ENCODE results near the gene MYL9. TPM values are rescaled to one million over a fixed set of nuclear protein-coding genes. Genes with fewer than 3 reads are reported as not detected.

Gene MYL9
- total RNA-seq, result 2.0 and 5.7 TPM in 2 replicates

GRCh38 chr20:36541227-36541767 lies at the start of gene MYL9:
Gene MYL9 (plus strand): TSS chr20:36541519. CDS start chr20:36544885, 3,366 bp downstream.

GRCh38 chr20:36573103-36573797 lies 31.9 kb downstream of the MYL9 start, which contains the start of gene TGIF2:
Gene TGIF2 (plus strand): TSS chr20:36573597. CDS start chr20:36578775, 5,178 bp downstream.

Small RNAs within 50 kb of the gene (small RNA-seq; reads per million reads assigned to genes)
- gene RF00017, result not detected

Other genes starting within 250 kb of the MYL9 start
- gene DLGAP4, start 235.2 kb upstream of the MYL9 start, total RNA-seq, result 25.4 and 26.2 TPM in 2 replicates
- 18.4 and 20.2 TPM in 2 replicates for gene TGIF2, start 32.1 kb downstream of the MYL9 start, total RNA-seq
- 108 and 119 TPM in 2 replicates for gene RAB5IF, start 64.3 kb downstream of the MYL9 start, total RNA-seq
- gene SLA2, start 104.7 kb downstream of the MYL9 start, total RNA-seq, result not detected in 2 replicates
- gene NDRG3, start 204.6 kb downstream of the MYL9 start, total RNA-seq, result 22.9 and 30.2 TPM in 2 replicates
- 27.9 and 38.0 TPM in 2 replicates for gene DSN1, start 232.2 kb downstream of the MYL9 start, total RNA-seq

All from thoracic aorta endothelial cell (primary cell).